A673 (cell line): Measurements from ENCODE around the gene ATF7IP2. TPM values are rescaled to one million over a fixed set of nuclear protein-coding genes. Genes with fewer than 3 reads are reported as not detected.
A peak's percentile ranks its signal among the peaks of the same experiment; 100 is the strongest.

ENCODE experiments used
- BruUV-seq: library from RNA; stranded (reverse); fragments of 400-500 nt; replicated peaks from 2 replicates; lab custom pipeline; 2021; lab: Mats Ljungman, UMichigan
- CTCF ChIA-PET: fragments of 300-600 bp; sonication (Branson Sonifier 250); formaldehyde crosslinking; loops from one replicate; lab custom pipeline; 2022; ENCODE audit warnings: antibody characterized with exemption; lab: Charles Lee
- POLR2A ChIA-PET: fragments of 300-600 bp; sonication (Branson Sonifier 250); formaldehyde crosslinking; loops from one replicate; lab custom pipeline; 2022; ENCODE audit warnings: antibody characterized with exemption; ENCODE audit not compliant: low non-redundant PET; lab: Charles Lee
- DNase-seq: peaks from one replicate; pipeline ENCODE4 v3.0.0-alpha.2; 2015; ENCODE audit warnings: low spot score
- H3K27ac ChIP-seq: fragments of 200-600 bp; sonication (generic); 2 replicates; pipeline ENCODE4 v1.5.1; 2016; ENCODE audit warnings: mixed run types, low read depth, mild to moderate bottlenecking, mixed read lengths, antibody characterized with exemption, low read length; ENCODE audit not compliant: poor library complexity, severe bottlenecking
- H3K27me3 ChIP-seq: fragments of 200-600 bp; sonication (generic); replicated peaks from 2 replicates; pipeline ENCODE4 v1.6.1; 2017; ENCODE audit warnings: mixed run types, low read depth, mild to moderate bottlenecking, mixed read lengths, antibody characterized with exemption, low read length; ENCODE audit not compliant: insufficient read depth, poor library complexity
- H3K36me3 ChIP-seq: fragments of 200-600 bp; sonication (generic); 2 replicates; pipeline ENCODE4 v1.6.1; 2016; ENCODE audit warnings: mixed run types, mild to moderate bottlenecking, mixed read lengths, antibody characterized with exemption, low read length; ENCODE audit not compliant: insufficient read depth, poor library complexity, severe bottlenecking
- H3K4me1 ChIP-seq: fragments of 200-600 bp; sonication (generic); 2 replicates; pipeline ENCODE4 v1.6.1; 2017; ENCODE audit warnings: mixed run types, mild to moderate bottlenecking, mixed read lengths, antibody characterized with exemption, low read length; ENCODE audit not compliant: insufficient read depth, poor library complexity, severe bottlenecking
- H3K4me3 ChIP-seq: fragments of 200-600 bp; sonication (generic); 2 replicates; pipeline ENCODE4 v1.5.1; 2016; ENCODE audit warnings: low read depth, mixed run types, mild to moderate bottlenecking, mixed read lengths, low read length; ENCODE audit not compliant: poor library complexity, severe bottlenecking
- H3K9me3 ChIP-seq: fragments of 200-600 bp; sonication (generic); 2 replicates; pipeline ENCODE4 v1.6.1; 2016; ENCODE audit warnings: mixed run types, low read depth, mild to moderate bottlenecking, mixed read lengths, antibody characterized with exemption, low read length; ENCODE audit not compliant: poor library complexity, severe bottlenecking
- EZH2 ChIP-seq: fragments of 200-600 bp; sonication (generic); IDR thresholded peaks from 2 replicates; pipeline ENCODE4 v1.6.1; 2017; ENCODE audit warnings: borderline replicate concordance, low read depth, mild to moderate bottlenecking, mixed read lengths, antibody characterized with exemption, low read length; ENCODE audit not compliant: poor library complexity, severe bottlenecking
- intact Hi-C: fragments of 100-400 bp; cut with micrococcal nuclease; formaldehyde crosslinking; loops from one replicate; pipeline ENCODE4 v1.10.0; 2022; ENCODE audit not compliant: unreplicated experiment
- total RNA-seq: library from RNA; stranded (reverse); gene quantifications from 2 replicates; pipeline ENCODE4 v1.2.3, GENCODE V29; 2021
- TF ChIP-seq, protein P1 (sequence below): fragments of 300-800, 200-600 bp; sonication (generic); conservative IDR thresholded peaks from 2 replicates; pipeline ENCODE4 v1.5.1; 2017; ENCODE audit warnings: low read depth, mild to moderate bottlenecking, antibody characterized with exemption, low read length, moderate library complexity, mixed read lengths

ATF7IP2 gene
- total RNA-seq, 1 experiment from 2014 or later, result 20.9 TPM

DNA sequence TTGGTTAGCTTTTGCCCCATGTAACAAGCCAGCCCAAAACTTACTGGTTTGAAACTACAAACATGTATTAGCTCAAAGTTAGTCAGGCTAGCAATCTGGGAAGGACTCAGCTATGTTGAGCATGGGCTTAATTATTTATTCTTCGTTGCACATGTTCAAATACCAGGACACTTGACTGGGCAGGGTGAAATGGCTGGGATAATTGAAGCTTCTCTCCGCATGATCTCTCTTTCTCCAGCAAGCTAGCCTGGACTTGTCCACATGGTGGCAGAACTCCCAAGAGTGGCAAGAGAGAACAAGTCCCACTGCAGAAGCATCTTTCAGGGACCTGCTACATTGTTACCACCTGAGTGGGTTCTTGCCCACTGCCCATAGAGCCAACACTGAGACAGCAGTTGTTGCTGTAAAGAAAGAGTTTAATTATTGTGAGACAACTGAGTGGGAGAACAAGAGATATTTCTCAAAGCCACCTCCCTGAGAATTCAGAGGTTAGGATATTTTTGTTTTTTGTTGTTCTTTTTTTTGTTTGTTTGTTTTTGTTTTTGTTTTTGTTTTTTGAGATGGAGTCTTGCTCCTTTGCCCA is 16.8 kb upstream of the ATF7IP2 start:
- peak; percentile 17 for DNase-seq
- no peak overlapping the region for H3K27ac ChIP-seq
- H3K4me3 ChIP-seq, result no peak overlapping the region
- CTCF ChIA-PET, result interaction anchor here (0.9 kb wide), 1 partner anchor 140 kb away, joined by 3 read pairs; no protein-coding TSS in a partner anchor
- no peak for TF ChIP-seq EZH2
- TF ChIP-seq, protein P1, sequence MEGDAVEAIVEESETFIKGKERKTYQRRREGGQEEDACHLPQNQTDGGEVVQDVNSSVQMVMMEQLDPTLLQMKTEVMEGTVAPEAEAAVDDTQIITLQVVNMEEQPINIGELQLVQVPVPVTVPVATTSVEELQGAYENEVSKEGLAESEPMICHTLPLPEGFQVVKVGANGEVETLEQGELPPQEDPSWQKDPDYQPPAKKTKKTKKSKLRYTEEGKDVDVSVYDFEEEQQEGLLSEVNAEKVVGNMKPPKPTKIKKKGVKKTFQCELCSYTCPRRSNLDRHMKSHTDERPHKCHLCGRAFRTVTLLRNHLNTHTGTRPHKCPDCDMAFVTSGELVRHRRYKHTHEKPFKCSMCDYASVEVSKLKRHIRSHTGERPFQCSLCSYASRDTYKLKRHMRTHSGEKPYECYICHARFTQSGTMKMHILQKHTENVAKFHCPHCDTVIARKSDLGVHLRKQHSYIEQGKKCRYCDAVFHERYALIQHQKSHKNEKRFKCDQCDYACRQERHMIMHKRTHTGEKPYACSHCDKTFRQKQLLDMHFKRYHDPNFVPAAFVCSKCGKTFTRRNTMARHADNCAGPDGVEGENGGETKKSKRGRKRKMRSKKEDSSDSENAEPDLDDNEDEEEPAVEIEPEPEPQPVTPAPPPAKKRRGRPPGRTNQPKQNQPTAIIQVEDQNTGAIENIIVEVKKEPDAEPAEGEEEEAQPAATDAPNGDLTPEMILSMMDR, result peak; percentile 37
- no peaks in the 10 kb centered on the region for H3K4me1 ChIP-seq
- H3K9me3 ChIP-seq, result no peaks in the 10 kb centered on the region
- POLR2A ChIA-PET, result no interaction called here
- H3K27me3 ChIP-seq, result no peaks in the 10 kb centered on the region
- intact Hi-C loops, result no loop called here
- no TSS peak for BruUV-seq
- no peaks in the 10 kb centered on the region for H3K36me3 ChIP-seq

DNA sequence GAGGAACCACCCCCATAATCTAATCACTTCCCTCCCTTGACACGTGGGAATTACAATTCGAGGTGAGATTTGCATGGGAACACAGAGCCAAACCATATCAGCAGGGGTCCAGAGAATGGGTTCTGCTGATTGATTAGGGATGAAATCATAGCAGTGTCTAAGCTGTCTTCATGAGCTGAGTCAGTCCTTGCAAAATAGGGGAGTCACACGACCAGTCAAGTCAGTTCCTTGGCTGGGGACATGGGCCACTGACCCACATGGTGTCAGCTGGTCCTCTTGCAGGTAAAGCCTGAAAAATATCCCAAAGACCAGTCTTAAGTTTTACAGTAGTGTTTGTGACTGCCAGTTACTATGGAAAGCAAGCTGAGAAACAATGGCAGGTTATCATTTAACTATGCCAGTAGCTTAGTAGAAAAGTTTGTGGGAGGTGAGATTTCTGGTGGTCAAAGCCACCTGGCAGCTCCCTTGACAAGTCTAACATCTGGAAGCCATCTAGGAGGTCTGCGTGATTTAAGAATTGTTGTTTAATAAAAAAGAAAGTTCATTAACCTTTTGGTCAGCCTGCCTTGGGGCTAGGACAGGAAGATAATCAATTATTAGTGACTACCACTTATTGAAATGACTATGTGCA is 15.7 kb upstream of the ATF7IP2 start:
- intact Hi-C loops, result no loop called here
- H3K27ac ChIP-seq, result no peak overlapping the region
- H3K9me3 ChIP-seq, result no peaks in the 10 kb centered on the region
- POLR2A ChIA-PET, result no interaction called here
- no peak overlapping the region for H3K4me3 ChIP-seq
- no TSS peak for BruUV-seq
- CTCF ChIA-PET, result no interaction called here
- TF ChIP-seq, protein P1, result no peak
- TF ChIP-seq EZH2, result no peak
- no peak for DNase-seq
- H3K36me3 ChIP-seq, result no peaks in the 10 kb centered on the region
- H3K4me1 ChIP-seq, result no peaks in the 10 kb centered on the region
- no peaks in the 10 kb centered on the region for H3K27me3 ChIP-seq

DNA sequence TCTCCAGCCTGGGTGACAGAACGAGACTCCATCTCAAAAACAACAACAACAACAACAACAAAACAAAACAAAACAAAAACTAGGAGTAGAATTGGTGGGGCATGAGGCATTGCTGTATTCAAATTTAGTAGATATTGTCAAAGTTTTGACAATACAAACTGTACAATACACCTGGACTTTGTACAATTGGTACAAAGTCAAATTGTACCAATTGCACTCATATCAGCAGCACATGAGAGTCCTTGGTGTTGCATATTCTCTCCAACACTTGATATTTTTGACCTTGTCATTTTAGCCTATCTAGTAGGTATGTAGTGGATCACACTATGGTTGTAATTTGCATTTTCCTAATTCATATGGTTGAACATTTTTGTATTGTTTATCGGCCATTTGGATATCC is 14.3 kb upstream of the ATF7IP2 start:
- no peaks in the 10 kb centered on the region for H3K27me3 ChIP-seq
- H3K9me3 ChIP-seq, result no peaks in the 10 kb centered on the region
- DNase-seq, result no peak
- H3K4me3 ChIP-seq, result no peak overlapping the region
- ChIA-PET POLR2A (no interaction called here), CTCF (no interaction called here)
- BruUV-seq, result no TSS peak
- intact Hi-C loops, result no loop called here
- no peaks in the 10 kb centered on the region for H3K36me3 ChIP-seq
- H3K27ac ChIP-seq, result no peak overlapping the region
- no peaks in the 10 kb centered on the region for H3K4me1 ChIP-seq
- TF ChIP-seq EZH2, result no peak
- TF ChIP-seq, protein P1, result no peak
